MCF 10A (cell line): ENCODE measurements around the gene TCF7. TPM values are rescaled to one million over a fixed set of nuclear protein-coding genes. Genes with fewer than 3 reads are reported as not detected.

Experiments used
- BruUV-seq: library from RNA; stranded (reverse); fragments of 400-500 nt; replicated peaks from 2 replicates; lab custom pipeline; 2021; lab: Mats Ljungman, UMichigan
- CTCF ChIA-PET: fragments of 300-600 bp; sonication (Branson Sonifier 250); formaldehyde crosslinking; extraction: SDS; loops from one replicate; lab custom pipeline; 2021; ENCODE audit warnings: antibody characterized with exemption, inconsistent platforms; lab: Yijun Ruan, JAX
- POLR2A ChIA-PET: fragments of 300-600, 350-650 bp; sonication (Branson Sonifier 250); formaldehyde crosslinking; extraction: SDS; loops from one replicate; lab custom pipeline; 2020; ENCODE audit warnings: antibody characterized with exemption, inconsistent platforms; lab: Yijun Ruan, JAX
- DNase-seq: peaks from one replicate; pipeline ENCODE4 v3.0.0-alpha.2; 2018; ENCODE audit not compliant: unreplicated experiment
- H3K27ac Mint-ChIP-seq: one replicate; pipeline ENCODE4 v1.8.0; 2022; ENCODE audit warnings: mild to moderate bottlenecking, low read depth, mixed read lengths; ENCODE audit not compliant: unreplicated experiment
- H3K27me3 Mint-ChIP-seq: one replicate; pipeline ENCODE4 v1.8.0; 2022; ENCODE audit warnings: mixed read lengths; ENCODE audit not compliant: insufficient read depth, unreplicated experiment
- H3K36me3 Mint-ChIP-seq: one replicate; pipeline ENCODE4 v1.8.0; 2022; ENCODE audit warnings: mild to moderate bottlenecking, moderate library complexity, mixed read lengths; ENCODE audit not compliant: insufficient read depth, unreplicated experiment
- H3K4me1 Mint-ChIP-seq: one replicate; pipeline ENCODE4 v1.8.0; 2022; ENCODE audit warnings: mixed read lengths; ENCODE audit not compliant: insufficient read depth, unreplicated experiment
- H3K4me3 Mint-ChIP-seq: one replicate; pipeline ENCODE4 v1.8.0; 2022; ENCODE audit warnings: mild to moderate bottlenecking, moderate library complexity, mixed read lengths; ENCODE audit not compliant: unreplicated experiment
- H3K9me3 Mint-ChIP-seq: one replicate; pipeline ENCODE4 v1.8.0; 2022; ENCODE audit warnings: mixed read lengths; ENCODE audit not compliant: unreplicated experiment
- intact Hi-C: fragments of 100-400 bp; cut with micrococcal nuclease; formaldehyde crosslinking; loops from 2 replicates; pipeline ENCODE4 v1.14.1; 2022
- total RNA-seq: library from RNA; stranded (reverse); gene quantifications from 2 replicates; pipeline ENCODE4 v1.2.3, GENCODE V29; 2022
- TF ChIP-seq, protein P1 (sequence below): fragments of 200-600 bp; IDR thresholded peaks from one replicate; pipeline ENCODE4 v1.8.0; 2022; ENCODE audit warnings: antibody characterized with exemption, mild to moderate bottlenecking; ENCODE audit not compliant: unreplicated experiment

The TCF7 gene
- total RNA-seq, 1 experiment from 2014 or later: 0.42 TPM

DNA sequence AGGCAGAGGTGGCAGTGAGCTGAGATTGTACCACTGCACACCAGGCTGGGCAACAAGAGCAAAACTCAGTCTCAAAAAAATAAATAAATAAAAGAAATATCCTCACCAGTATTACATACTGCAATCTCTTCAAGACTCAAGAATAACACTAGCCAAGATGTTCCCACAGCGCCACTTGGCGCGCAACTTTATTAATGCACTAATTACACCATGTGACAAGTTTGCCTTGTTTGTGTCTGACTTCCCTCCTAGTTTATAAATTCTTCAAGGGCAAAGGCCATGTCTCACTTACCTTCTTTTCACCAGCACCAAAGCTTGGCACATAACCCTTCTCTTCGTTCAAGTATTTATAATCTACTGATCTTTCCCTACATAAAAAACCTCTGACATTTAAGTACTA, 57.5 kb downstream of the TCF7 start:
- Mint-ChIP-seq H3K27ac (peak overlapping the region; percentile 69), H3K4me3 (no peak overlapping the region), H3K36me3 (peaks cover 88% of the 10 kb centered on the region), H3K4me1 (peaks cover 33% of the 10 kb centered on the region), H3K27me3 (no peaks in the 10 kb centered on the region), H3K9me3 (no peaks in the 10 kb centered on the region)
- CTCF ChIA-PET: interaction anchor here (0.6 to 2.3 kb wide), 5 partner anchors 12 to 1470 kb away, joined by 3 to 12 read pairs (median 4); no protein-coding TSS in a partner anchor
- TF ChIP-seq, protein P1, sequence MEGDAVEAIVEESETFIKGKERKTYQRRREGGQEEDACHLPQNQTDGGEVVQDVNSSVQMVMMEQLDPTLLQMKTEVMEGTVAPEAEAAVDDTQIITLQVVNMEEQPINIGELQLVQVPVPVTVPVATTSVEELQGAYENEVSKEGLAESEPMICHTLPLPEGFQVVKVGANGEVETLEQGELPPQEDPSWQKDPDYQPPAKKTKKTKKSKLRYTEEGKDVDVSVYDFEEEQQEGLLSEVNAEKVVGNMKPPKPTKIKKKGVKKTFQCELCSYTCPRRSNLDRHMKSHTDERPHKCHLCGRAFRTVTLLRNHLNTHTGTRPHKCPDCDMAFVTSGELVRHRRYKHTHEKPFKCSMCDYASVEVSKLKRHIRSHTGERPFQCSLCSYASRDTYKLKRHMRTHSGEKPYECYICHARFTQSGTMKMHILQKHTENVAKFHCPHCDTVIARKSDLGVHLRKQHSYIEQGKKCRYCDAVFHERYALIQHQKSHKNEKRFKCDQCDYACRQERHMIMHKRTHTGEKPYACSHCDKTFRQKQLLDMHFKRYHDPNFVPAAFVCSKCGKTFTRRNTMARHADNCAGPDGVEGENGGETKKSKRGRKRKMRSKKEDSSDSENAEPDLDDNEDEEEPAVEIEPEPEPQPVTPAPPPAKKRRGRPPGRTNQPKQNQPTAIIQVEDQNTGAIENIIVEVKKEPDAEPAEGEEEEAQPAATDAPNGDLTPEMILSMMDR: no peak
- DNase-seq: no peak
- POLR2A ChIA-PET: interaction anchor here (0.6 to 8.9 kb wide), 4 partner anchors 10 to 51 kb away, joined by 3 to 309 read pairs (median 4); partner anchors contain the start of gene PPP2CA
- no TSS peak for BruUV-seq
- intact Hi-C loops: no loop called here

GRCh38 chr5:134174841-134175839, 60.7 kb downstream of the TCF7 start:
- peak; percentile 69 for DNase-seq
- Mint-ChIP-seq H3K9me3 (no peaks in the 10 kb centered on the region), H3K36me3 (peaks cover 61% of the 10 kb centered on the region), H3K4me1 (peaks cover 35% of the 10 kb centered on the region), H3K27me3 (no peaks in the 10 kb centered on the region), H3K27ac (peak overlapping the region; percentile 97), H3K4me3 (peak overlapping the region; percentile 97)
- ChIA-PET POLR2A (interaction anchor here (0.5 to 8.9 kb wide), 37 partner anchors 10 to 1213 kb away, joined by 3 to 309 read pairs (median 6); partner anchors contain the start of genes CAMLG, JADE2, PPP2CA and SEC24A), CTCF (interaction anchor here (1.0 to 1.2 kb wide), 3 partner anchors 51 to 195 kb away, joined by 3 to 4 read pairs (median 3); partner anchors contain the start of gene PPP2CA)
- no TSS peak for BruUV-seq
- intact Hi-C loops: no loop called here
- TF ChIP-seq, protein P1: no peak

DNA sequence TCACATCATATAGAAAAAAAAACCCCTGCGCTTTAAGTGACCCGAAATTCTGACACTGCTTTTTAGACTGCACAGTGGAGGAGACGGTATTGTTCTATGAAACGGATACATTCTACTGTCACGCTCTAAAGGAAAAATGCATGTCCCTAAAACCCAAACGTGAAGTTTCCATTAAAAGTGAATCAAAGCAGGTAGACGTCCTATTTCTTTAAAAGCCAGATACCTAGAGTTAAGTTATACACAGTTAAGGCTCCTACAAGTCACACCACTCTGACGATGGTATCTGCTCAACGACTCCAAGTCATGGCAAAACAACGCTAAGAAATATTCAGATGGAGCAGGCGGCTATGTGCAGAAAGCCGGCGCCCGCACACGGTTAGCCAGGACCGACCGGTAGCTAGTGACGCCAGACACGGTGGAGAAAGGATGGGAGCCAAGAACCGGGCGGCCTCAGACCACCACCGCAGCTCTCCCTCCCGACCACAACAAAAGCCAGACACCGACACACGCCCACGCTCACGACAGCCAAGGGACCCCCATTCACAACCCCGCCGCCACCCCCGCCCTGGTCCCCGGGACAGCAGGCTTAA, 61.5 kb downstream of the TCF7 start:
- DNase-seq: peak; percentile 38
- intact Hi-C loops: loop anchor here (2.0 kb wide), 2 partner anchors 49 to 113 kb away; no protein-coding TSS in a partner anchor
- TF ChIP-seq, protein P1: no peak
- no peaks in the 10 kb centered on the region for H3K9me3 Mint-ChIP-seq
- ChIA-PET CTCF (interaction anchor here (0.6 to 3.0 kb wide), 6 partner anchors 29 to 305 kb away, joined by 3 to 16 read pairs (median 4); partner anchors contain the start of gene PPP2CA), POLR2A (interaction anchor here (0.5 to 8.9 kb wide), 57 partner anchors 8 to 1550 kb away, joined by 3 to 309 read pairs (median 6); partner anchors contain the start of genes CAMLG, HSPA4, JADE2 and PCBD2)
- H3K27ac Mint-ChIP-seq: peak overlapping the region; percentile 97
- H3K4me1 Mint-ChIP-seq: peaks cover 34% of the 10 kb centered on the region
- no peaks in the 10 kb centered on the region for H3K27me3 Mint-ChIP-seq
- peaks cover 52% of the 10 kb centered on the region for H3K36me3 Mint-ChIP-seq
- H3K4me3 Mint-ChIP-seq: peak overlapping the region; percentile 97
- BruUV-seq: TSS peak; percentile 47
